Erythroblast (primary cell): ENCODE data around the gene TTLL5.

Experiments used
- GATA1 ChIP-seq: IDR thresholded peaks from 2 replicates; pipeline ENCODE4 v1.6.1; 2011; ENCODE audit warnings: low read depth, mild to moderate bottlenecking, control low read depth, low read length, moderate library complexity
- POLR2A ChIP-seq: IDR thresholded peaks from 2 replicates; pipeline ENCODE4 v1.6.1; 2011; ENCODE audit warnings: mild to moderate bottlenecking, low read length

GRCh38 chr14:75752907-75753594 is 92.0 kb downstream of the TTLL5 start:
- TF ChIP-seq POLR2A, result no peak
- no peak for TF ChIP-seq GATA1
